Endothelial cell of umbilical vein (primary cell): ENCODE data around the gene KLHL17. TPM values are rescaled to one million over a fixed set of nuclear protein-coding genes. Genes with fewer than 3 reads are reported as not detected.
"Not testable (repeated sequence)": the region's sequence is repeated elsewhere in the genome, so short reads cannot be mapped to it uniquely, and the experiment has no call there.

ENCODE experiments used
- BruUV-seq: library from RNA; stranded (reverse); fragments of 400-500 nt; replicated peaks from 2 replicates; lab custom pipeline; 2021; lab: Mats Ljungman, UMichigan
- CTCF ChIA-PET: fragments of 300-600, 350-600 bp; sonication (Branson Sonifier 250); formaldehyde crosslinking; loops from one replicate; lab custom pipeline; 2021; ENCODE audit warnings: antibody characterized with exemption, inconsistent platforms; lab: Charles Lee
- POLR2A ChIA-PET: fragments of 300-600, 350-600 bp; sonication (Branson Sonifier 250); formaldehyde crosslinking; loops from one replicate; lab custom pipeline; 2021; ENCODE audit warnings: antibody characterized with exemption, inconsistent platforms; lab: Charles Lee
- DNase-seq: peaks from one replicate; pipeline ENCODE4 v3.0.0-alpha.2; 2011; ENCODE audit warnings: low read depth, low spot score
- FAIRE-seq: peaks from 2 replicates; lab custom pipeline; 2011; peaks lifted over from hg19 to GRCh38; lab: Jason Lieb, UNC
- H2AFZ ChIP-seq: 2 replicates; pipeline ENCODE4 v1.6.0; 2012; ENCODE audit warnings: low read depth, low read length, control low read depth, inconsistent platforms
- H3K27ac ChIP-seq: 2 replicates; pipeline ENCODE4 v1.5.1; 2011; ENCODE audit warnings: low read depth, mild to moderate bottlenecking, control low read depth, low read length, moderate library complexity; ENCODE audit not compliant: insufficient read depth
- H3K27me3 ChIP-seq, 2 experiments: 2 replicates each; pipeline versions ENCODE4 v1.6.0 to v1.6.1; 2011; ENCODE audit warnings: low read length in 2 of 2, mixed read lengths in 1 of 2; ENCODE audit not compliant: control insufficient read depth in 2 of 2, insufficient read depth in 2 of 2
- H3K36me3 ChIP-seq, 2 experiments: 2 replicates in 1 of 2; 3 replicates in 1 of 2; pipeline ENCODE4 v1.5.1; 2011; ENCODE audit warnings: low read length in 2 of 2, mild to moderate bottlenecking in 1 of 2, moderate library complexity in 1 of 2; ENCODE audit not compliant: control insufficient read depth in 2 of 2, insufficient read depth in 2 of 2; ENCODE audit errors: extremely low read depth in 1 of 2
- H3K4me1 ChIP-seq: 3 replicates; pipeline ENCODE4 v1.5.1; 2011; ENCODE audit warnings: mild to moderate bottlenecking, low read length; ENCODE audit not compliant: control insufficient read depth, insufficient read depth; ENCODE audit errors: extremely low read depth
- H3K4me2 ChIP-seq: 2 replicates; pipeline ENCODE4 v1.6.1; 2011; ENCODE audit warnings: low read length, control low read depth, mixed read lengths; ENCODE audit not compliant: insufficient read depth
- H3K4me3 ChIP-seq, 3 experiments: fragments of 200-600 bp in 1 of 3; sonication (generic), shearing (Covaris generic) in 1 of 3; replicated peaks in 1 of 3; 2 replicates each; pipeline ENCODE4 v1.5.1; 2011 to 2016; ENCODE audit warnings: control low read depth in 3 of 3, low read length in 3 of 3, mild to moderate bottlenecking in 2 of 3, inconsistent platforms in 1 of 3, low read depth in 1 of 3, moderate library complexity in 1 of 3; ENCODE audit not compliant: insufficient read depth in 1 of 3
- H3K79me2 ChIP-seq: 2 replicates; pipeline ENCODE4 v1.6.0; 2012; ENCODE audit warnings: low read length, inconsistent platforms; ENCODE audit not compliant: control insufficient read depth, insufficient read depth
- H3K9ac ChIP-seq: replicated peaks from 2 replicates; pipeline ENCODE3; 2011; ENCODE audit warnings: low read length, control low read depth; ENCODE audit not compliant: insufficient read depth; ENCODE audit errors: extremely low read depth
- H3K9me1 ChIP-seq: replicated peaks from 3 replicates; pipeline ENCODE4 v1.6.0; 2011; ENCODE audit warnings: mild to moderate bottlenecking, low read length; ENCODE audit not compliant: control insufficient read depth, insufficient read depth; ENCODE audit errors: extremely low read depth
- H3K9me3 ChIP-seq: replicated peaks from 2 replicates; pipeline ENCODE4 v1.5.1; 2012; ENCODE audit warnings: low read length, inconsistent platforms; ENCODE audit not compliant: control insufficient read depth, insufficient read depth
- H4K20me1 ChIP-seq: replicated peaks from 2 replicates; pipeline ENCODE3; 2011; ENCODE audit warnings: mild to moderate bottlenecking, low read length; ENCODE audit not compliant: control insufficient read depth, insufficient read depth; ENCODE audit errors: extremely low read depth
- EZH2 ChIP-seq: IDR thresholded peaks from 2 replicates; pipeline ENCODE4 v1.6.1; 2012; ENCODE audit warnings: borderline replicate concordance, low read depth, mild to moderate bottlenecking, moderate library complexity, low read length, inconsistent platforms; ENCODE audit not compliant: severe bottlenecking
- POLR2AphosphoS5 ChIP-seq: IDR thresholded peaks from 2 replicates; pipeline ENCODE4 v1.6.1; 2012; ENCODE audit warnings: low read depth, mild to moderate bottlenecking, control low read depth, low read length, moderate library complexity; ENCODE audit not compliant: insufficient read depth
- dilution Hi-C: fragments of 300-500 bp; cut with MboI; formaldehyde crosslinking; loops from one replicate; pipeline ENCODE4 v1.15.0; 2019; ENCODE audit warnings: low sequenced_read_pairs; ENCODE audit not compliant: extremely low pct_ligation_motif_present
- intact Hi-C: fragments of 100-400 bp; cut with micrococcal nuclease; formaldehyde crosslinking; loops from one replicate; pipeline ENCODE4 v1.10.0; 2022
- polyA plus RNA-seq, 4 experiments: library from polyadenylated mRNA; depleted of rRNA in 3 of 4; stranded (reverse) in 3 of 4; unstranded in 1 of 4; fragments of >200 nt; gene quantifications; 2 replicates each; pipeline versions ENCODE4 v1.2.1 to v1.2.3, GENCODE V29; 2011 to 2012; ENCODE audit warnings: missing spikeins in 1 of 4
- total RNA-seq: library from RNA; stranded (reverse); gene quantifications from 2 replicates; pipeline ENCODE4 v1.2.3, GENCODE V29; 2021
- TF ChIP-seq, protein P1 (sequence below), 2 donors: IDR thresholded peaks; 1 replicate in 1 of 2; 2 replicates in 1 of 2; pipeline ENCODE4 v1.5.1; 2011; ENCODE audit warnings: low read length in 2 of 2, mild to moderate bottlenecking in 2 of 2, moderate library complexity in 2 of 2, control low read depth in 1 of 2, inconsistent platforms in 1 of 2, low read depth in 1 of 2; ENCODE audit not compliant: insufficient read depth in 1 of 2; ENCODE audit errors: extremely low read depth in 1 of 2

The KLHL17 gene
- total and polyA plus RNA-seq, 2 donors (not counting 3 experiments of a cell fraction or from before 2014, with no cell fraction given) = 27.0 to 30.1 TPM

DNA sequence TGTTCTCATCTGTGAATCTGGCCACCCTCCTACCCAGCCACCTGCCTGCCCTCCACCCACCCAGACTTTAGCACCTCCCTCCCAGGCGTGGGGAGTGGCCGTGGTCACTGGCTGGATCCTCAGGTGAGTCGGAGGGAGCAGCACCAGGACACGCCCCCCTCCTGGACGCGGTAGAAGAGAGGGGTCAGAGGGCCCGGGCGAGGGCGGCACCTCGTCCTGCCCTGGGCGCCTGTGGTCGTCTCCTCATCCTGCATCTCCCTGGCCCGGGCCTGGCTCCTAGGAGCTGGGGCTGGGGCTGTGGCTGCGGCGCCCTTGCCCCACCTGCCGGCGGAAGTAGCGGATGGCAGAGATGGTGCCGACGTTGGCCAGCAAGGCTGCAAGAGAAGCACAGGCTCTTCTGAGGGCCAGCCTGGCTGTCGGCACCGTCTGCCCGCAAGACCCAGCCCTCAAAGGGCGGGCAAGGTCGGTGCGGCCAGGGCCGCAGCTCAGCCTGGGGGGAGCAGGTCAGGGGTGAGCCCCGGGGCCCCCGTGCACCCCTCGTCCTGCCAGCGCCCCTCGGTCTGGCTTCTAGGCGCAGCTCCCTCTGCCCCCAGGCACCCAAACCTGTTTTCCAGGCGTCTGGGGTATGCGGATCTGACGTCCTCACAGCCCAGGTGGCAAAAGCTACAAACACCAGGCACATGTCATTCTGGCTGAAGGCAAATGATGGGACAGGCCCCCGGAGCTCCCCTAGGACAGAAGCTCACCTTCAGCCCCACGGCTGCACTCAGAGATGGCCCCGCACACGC, 15.7 kb downstream of the KLHL17 start:
- FAIRE-seq (no peak), DNase-seq (no peak)
- H2AFZ ChIP-seq = no peak overlapping the region
- no peak overlapping the region for H3K4me2 ChIP-seq
- H3K79me2 ChIP-seq = no peaks in the 10 kb centered on the region
- ChIA-PET CTCF (interaction anchor here (0.7 to 1.5 kb wide), 6 partner anchors 9 to 316 kb away, joined by 3 to 5 read pairs (median 4); partner anchors contain the start of gene PLEKHN1), POLR2A (no interaction called here)
- no peaks in the 10 kb centered on the region for H3K4me1 ChIP-seq
- dilution Hi-C loops (no loop called here), intact Hi-C loops (loop anchor here (1.0 kb wide), 1 partner anchor 72 kb away; no protein-coding TSS in a partner anchor)
- BruUV-seq = no TSS peak
- no peaks in the 10 kb centered on the region for H4K20me1 ChIP-seq
- H3K27ac ChIP-seq = no peak overlapping the region
- TF ChIP-seq EZH2 (no peak), POLR2AphosphoS5 (no peak)
- TF ChIP-seq, protein P1, sequence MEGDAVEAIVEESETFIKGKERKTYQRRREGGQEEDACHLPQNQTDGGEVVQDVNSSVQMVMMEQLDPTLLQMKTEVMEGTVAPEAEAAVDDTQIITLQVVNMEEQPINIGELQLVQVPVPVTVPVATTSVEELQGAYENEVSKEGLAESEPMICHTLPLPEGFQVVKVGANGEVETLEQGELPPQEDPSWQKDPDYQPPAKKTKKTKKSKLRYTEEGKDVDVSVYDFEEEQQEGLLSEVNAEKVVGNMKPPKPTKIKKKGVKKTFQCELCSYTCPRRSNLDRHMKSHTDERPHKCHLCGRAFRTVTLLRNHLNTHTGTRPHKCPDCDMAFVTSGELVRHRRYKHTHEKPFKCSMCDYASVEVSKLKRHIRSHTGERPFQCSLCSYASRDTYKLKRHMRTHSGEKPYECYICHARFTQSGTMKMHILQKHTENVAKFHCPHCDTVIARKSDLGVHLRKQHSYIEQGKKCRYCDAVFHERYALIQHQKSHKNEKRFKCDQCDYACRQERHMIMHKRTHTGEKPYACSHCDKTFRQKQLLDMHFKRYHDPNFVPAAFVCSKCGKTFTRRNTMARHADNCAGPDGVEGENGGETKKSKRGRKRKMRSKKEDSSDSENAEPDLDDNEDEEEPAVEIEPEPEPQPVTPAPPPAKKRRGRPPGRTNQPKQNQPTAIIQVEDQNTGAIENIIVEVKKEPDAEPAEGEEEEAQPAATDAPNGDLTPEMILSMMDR (IDR thresholded peaks at IDR 0.05; ENCODE audit: extremely low read depth in 1 of 2, insufficient read depth in 1 of 2, low read depth in 1 of 2, low read length in 2 of 2) = peak; percentile 17 to 54
- H3K9me1 ChIP-seq = no peaks in the 10 kb centered on the region
- H3K9ac ChIP-seq = no peak overlapping the region
- no peaks in the 10 kb centered on the region for H3K27me3 ChIP-seq
- no peaks in the 10 kb centered on the region for H3K36me3 ChIP-seq
- H3K9me3 ChIP-seq = no peaks in the 10 kb centered on the region
- no peak overlapping the region for H3K4me3 ChIP-seq

DNA sequence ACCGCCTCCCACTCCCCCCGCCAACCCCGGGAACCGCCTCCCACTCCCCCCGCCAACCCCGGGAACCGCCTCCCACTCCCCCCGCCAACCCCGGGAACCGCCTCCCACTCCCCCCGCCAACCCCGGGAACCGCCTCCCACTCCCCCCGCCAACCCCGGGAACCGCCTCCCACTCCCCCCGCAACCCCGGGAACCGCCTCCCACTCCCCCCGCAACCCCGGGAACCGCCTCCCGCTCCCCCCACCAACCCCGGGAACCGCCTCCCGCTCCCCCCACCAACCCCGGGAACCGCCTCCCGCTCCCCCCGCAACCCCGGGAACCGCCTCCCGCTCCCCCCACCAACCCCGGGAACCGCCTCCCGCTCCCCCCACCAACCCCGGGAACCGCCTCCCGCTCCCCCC, 16.4 kb downstream of the KLHL17 start:
- H3K9ac ChIP-seq, H3K4me1 ChIP-seq, DNase-seq, dilution Hi-C loops, H3K9me3 ChIP-seq, H3K27me3 ChIP-seq, H3K4me3 ChIP-seq, H2AFZ ChIP-seq, FAIRE-seq, H3K27ac ChIP-seq, BruUV-seq, H3K4me2 ChIP-seq, H3K36me3 ChIP-seq, H4K20me1 ChIP-seq, H3K9me1 ChIP-seq, POLR2A ChIA-PET, H3K79me2 ChIP-seq: not testable (repeated sequence)
- CTCF ChIA-PET = interaction anchor here (1.0 to 1.5 kb wide), 3 partner anchors 10 to 315 kb away, joined by 4 to 5 read pairs (median 4); partner anchors contain the start of gene PLEKHN1
- intact Hi-C loops = loop anchor here (1.0 kb wide), 1 partner anchor 72 kb away; no protein-coding TSS in a partner anchor
